Measurements from ENCODE around the gene PRADC1.

The PRADC1 gene

GRCh38 chr2:73257021-73257420 is 24.0 kb upstream of the PRADC1 start:
- H3K27me3 Mint-ChIP-seq (ENCODE audit: low read depth): no peaks in the 10 kb centered on the region
- no peak for TF ChIP-seq CTCF (IDR thresholded peaks at IDR 0.05; ENCODE audit: unreplicated experiment in 3 of 3)
- no peak overlapping the region for H3K27ac Mint-ChIP-seq
- H3K4me1 Mint-ChIP-seq: no peaks in the 10 kb centered on the region
- H3K9me3 Mint-ChIP-seq: no peaks in the 10 kb centered on the region
- H3K4me3 Mint-ChIP-seq: no peak overlapping the region
- H3K36me3 Mint-ChIP-seq (ENCODE audit: low read depth): peaks cover 13% of the 10 kb centered on the region

GRCh38 chr2:73256618-73256922 is 23.5 kb upstream of the PRADC1 start:
- TF ChIP-seq CTCF (IDR thresholded peaks at IDR 0.05; ENCODE audit: unreplicated experiment in 3 of 3): no peak
- Mint-ChIP-seq H3K4me1 (no peaks in the 10 kb centered on the region), H3K27ac (no peak overlapping the region), H3K4me3 (no peak overlapping the region), H3K27me3 (ENCODE audit: low read depth) (no peaks in the 10 kb centered on the region), H3K36me3 (ENCODE audit: low read depth) (peaks cover 15% of the 10 kb centered on the region), H3K9me3 (no peaks in the 10 kb centered on the region)

- Mint-ChIP-seq H3K4me1 (no peaks in the 10 kb centered on the region), H3K27me3 (ENCODE audit: low read depth) (no peaks in the 10 kb centered on the region), H3K4me3 (no peak overlapping the region), H3K27ac (no peak overlapping the region), H3K36me3 (ENCODE audit: low read depth) (peaks cover 17% of the 10 kb centered on the region), H3K9me3 (no peaks in the 10 kb centered on the region)
- TF ChIP-seq CTCF (IDR thresholded peaks at IDR 0.05; ENCODE audit: unreplicated experiment in 3 of 3): no peak
Measured at GRCh38 chr2:73255907-73256617, 23.0 kb upstream of the PRADC1 start.

GRCh38 chr2:73255007-73255644 is 22.1 kb upstream of the PRADC1 start:
- Mint-ChIP-seq H3K4me3 (no peak overlapping the region), H3K36me3 (ENCODE audit: low read depth) (peaks cover 26% of the 10 kb centered on the region), H3K9me3 (no peaks in the 10 kb centered on the region), H3K27ac (no peak overlapping the region), H3K4me1 (no peaks in the 10 kb centered on the region), H3K27me3 (ENCODE audit: low read depth) (no peaks in the 10 kb centered on the region)
- TF ChIP-seq CTCF (IDR thresholded peaks at IDR 0.05; ENCODE audit: unreplicated experiment in 3 of 3): no peak

- Mint-ChIP-seq H3K27ac (no peak overlapping the region), H3K9me3 (no peaks in the 10 kb centered on the region)
Measured at GRCh38 chr2:73254343-73255006, 21.4 kb upstream of the PRADC1 start.

More at GRCh38 chr2:73254343-73255006, 21.4 kb upstream of the PRADC1 start:
- Mint-ChIP-seq H3K4me3 (no peak overlapping the region), H3K27me3 (ENCODE audit: low read depth) (no peaks in the 10 kb centered on the region), H3K4me1 (no peaks in the 10 kb centered on the region), H3K36me3 (ENCODE audit: low read depth) (peaks cover 33% of the 10 kb centered on the region)
- no peak for TF ChIP-seq CTCF (IDR thresholded peaks at IDR 0.05; ENCODE audit: unreplicated experiment in 3 of 3)
